MM.1S (cell line): ENCODE results near the gene BGN.

ENCODE experiments used
- CTCF ChIP-seq: fragments of 300-600 bp; sonication (generic); IDR thresholded peaks from 2 replicates; pipeline ENCODE4 v1.5.1; 2016; ENCODE audit warnings: antibody characterized with exemption, low read length, mixed read lengths
- EZH2phosphoT487 ChIP-seq: fragments of 300-600 bp; sonication (generic); IDR thresholded peaks from 2 replicates; pipeline ENCODE4 v1.6.1; 2018; ENCODE audit warnings: antibody characterized with exemption, low read length

- TF ChIP-seq CTCF (no peak), EZH2phosphoT487 (no peak)
These were observed 49.9 kb downstream of the BGN start for GRCh38 chrX:153544727-153545126.
